GOT3 (cell line): ENCODE data around the gene EIPR1.

Experiments
- DNase-seq: peaks from one replicate; lab custom pipeline; 2025; ENCODE audit warnings: mixed read lengths; lab: John Stamatoyannopoulos, UW

The EIPR1 gene

GRCh38 chr2:3146772-3147650, 230.6 kb downstream of the EIPR1 start:
- DNase-seq = no peak

GRCh38 chr2:3146175-3146574, 231.4 kb downstream of the EIPR1 start:
- DNase-seq = no peak

GRCh38 chr2:3145471-3146021, 232.1 kb downstream of the EIPR1 start:
- no peak for DNase-seq

- no peak for DNase-seq
Measured at GRCh38 chr2:3144856-3145255, 232.8 kb downstream of the EIPR1 start.

GRCh38 chr2:3143602-3144001, 234.0 kb downstream of the EIPR1 start:
- DNase-seq = no peak

GRCh38 chr2:3142961-3143571, 234.6 kb downstream of the EIPR1 start:
- no peak for DNase-seq

GRCh38 chr2:3142210-3142609, 235.4 kb downstream of the EIPR1 start:
- DNase-seq = no peak

GRCh38 chr2:3141696-3142095, 235.9 kb downstream of the EIPR1 start:
- DNase-seq = no peak

- no peak for DNase-seq
Measured at GRCh38 chr2:3139906-3140305, 237.7 kb downstream of the EIPR1 start.
